ENCODE data around the gene TUT4.

The TUT4 gene

GRCh38 chr1:52532247-52532646, 20.6 kb downstream of the TUT4 start:
- no peak for DNase-seq (ENCODE audit: low read depth)

- DNase-seq (ENCODE audit: low read depth): no peak
Measured at GRCh38 chr1:52531249-52531872, 21.5 kb downstream of the TUT4 start.

- no peak for DNase-seq (ENCODE audit: low read depth)
Measured at GRCh38 chr1:52530563-52531144, 22.2 kb downstream of the TUT4 start.

- DNase-seq (ENCODE audit: low read depth): no peak
Measured at GRCh38 chr1:52523376-52523775, 29.5 kb downstream of the TUT4 start.

GRCh38 chr1:52520148-52520547, 32.7 kb downstream of the TUT4 start:
- DNase-seq (ENCODE audit: low read depth): no peak

- no peak for DNase-seq (ENCODE audit: low read depth)
Measured at GRCh38 chr1:52518962-52519361, 33.9 kb downstream of the TUT4 start.

GRCh38 chr1:52511851-52512615, 40.9 kb downstream of the TUT4 start:
- DNase-seq (ENCODE audit: low read depth): no peak

- DNase-seq (ENCODE audit: low read depth): no peak
Measured at GRCh38 chr1:52511439-52511838, 41.5 kb downstream of the TUT4 start.

GRCh38 chr1:52506920-52507546, 45.9 kb downstream of the TUT4 start:
- no peak for DNase-seq (ENCODE audit: low read depth)

GRCh38 chr1:52506349-52506748, 46.5 kb downstream of the TUT4 start:
- no peak for DNase-seq (ENCODE audit: low read depth)

- no peak for DNase-seq (ENCODE audit: low read depth)
Measured at GRCh38 chr1:52504720-52505119, 48.2 kb downstream of the TUT4 start.

- DNase-seq (ENCODE audit: low read depth): no peak
Measured at GRCh38 chr1:52503706-52504105, 49.2 kb downstream of the TUT4 start.

- DNase-seq (ENCODE audit: low read depth): no peak
Measured at GRCh38 chr1:52502789-52503188, 50.1 kb downstream of the TUT4 start.

- DNase-seq (ENCODE audit: low read depth): no peak
Measured at GRCh38 chr1:52487632-52488031, 65.3 kb downstream of the TUT4 start.

GRCh38 chr1:52482326-52483004, 70.4 kb downstream of the TUT4 start:
- DNase-seq (ENCODE audit: low read depth): no peak

GRCh38 chr1:52479076-52479475, 73.8 kb downstream of the TUT4 start:
- DNase-seq (ENCODE audit: low read depth): no peak

- no peak for DNase-seq (ENCODE audit: low read depth)
Measured at GRCh38 chr1:52477876-52478275, 75.0 kb downstream of the TUT4 start.

GRCh38 chr1:52476943-52477342, 75.9 kb downstream of the TUT4 start:
- no peak for DNase-seq (ENCODE audit: low read depth)

- no peak for DNase-seq (ENCODE audit: low read depth)
Measured at GRCh38 chr1:52474807-52475206, 78.1 kb downstream of the TUT4 start.

- DNase-seq (ENCODE audit: low read depth): no peak
Measured at GRCh38 chr1:52473039-52473438, 79.9 kb downstream of the TUT4 start.

GRCh38 chr1:52472384-52472783, 80.5 kb downstream of the TUT4 start:
- DNase-seq (ENCODE audit: low read depth): no peak

- DNase-seq (ENCODE audit: low read depth): no peak
Measured at GRCh38 chr1:52469108-52469507, 83.8 kb downstream of the TUT4 start.
